Bronchial epithelial cell (primary cell): ENCODE data around the gene PLPP7. TPM values are rescaled to one million over a fixed set of nuclear protein-coding genes. Genes with fewer than 3 reads are reported as not detected.
"Not testable (repeated sequence)": the region's sequence is repeated elsewhere in the genome, so short reads cannot be mapped to it uniquely, and the experiment has no call there.

Experiments used
- DNase-seq: peaks from one replicate; pipeline ENCODE4 v3.0.0-alpha.2; 2010; ENCODE audit warnings: low read depth
- FAIRE-seq: peaks from 2 replicates; lab custom pipeline; 2011; peaks lifted over from hg19 to GRCh38; lab: Jason Lieb, UNC
- H3K27me3 ChIP-seq: 2 replicates; pipeline ENCODE4 v1.5.1; 2011; ENCODE audit warnings: low read length; ENCODE audit not compliant: control insufficient read depth, insufficient read depth
- H3K36me3 ChIP-seq: 2 replicates; pipeline ENCODE4 v1.5.1; 2011; ENCODE audit warnings: low read length; ENCODE audit not compliant: control insufficient read depth, insufficient read depth
- H3K4me3 ChIP-seq: 2 replicates; pipeline ENCODE4 v1.5.1; 2011; ENCODE audit warnings: mild to moderate bottlenecking, low read depth, low read length, control low read depth
- CTCF ChIP-seq: IDR thresholded peaks from 2 replicates; pipeline ENCODE4 v1.5.1; 2011; ENCODE audit warnings: mild to moderate bottlenecking, moderate library complexity, low read length, control low read depth, inconsistent platforms; ENCODE audit not compliant: insufficient read depth, severe bottlenecking
- total RNA-seq: library from RNA; depleted of rRNA; stranded (reverse); fragments of >200 nt; gene quantifications from 2 replicates; pipeline ENCODE4 v1.2.1, GENCODE V29; 2014

The PLPP7 gene
- total RNA-seq: not detected in 2 replicates

- H3K4me3 ChIP-seq: no peak within 1 kb of the TSS
- FAIRE-seq: no peak
- TF ChIP-seq CTCF: no peak
- peaks cover 2% of the 10 kb centered on the region for H3K27me3 ChIP-seq
- no peak for DNase-seq
- no peaks in the 10 kb centered on the region for H3K36me3 ChIP-seq
These were observed at the start of gene PLPP7 for GRCh38 chr9:131289301-131290035. PLPP7 (plus strand) TSS chr9:131289723; CDS start chr9:131289998, 275 bp downstream.

- no peak overlapping the region for H3K4me3 ChIP-seq
- H3K27me3 ChIP-seq: no peaks in the 10 kb centered on the region
- FAIRE-seq: no peak
- no peak for TF ChIP-seq CTCF
- H3K36me3 ChIP-seq: no peaks in the 10 kb centered on the region
- DNase-seq: no peak
These were observed 49.2 kb upstream of the PLPP7 start for GRCh38 chr9:131240047-131240921.

GRCh38 chr9:131244331-131244730, 45.2 kb upstream of the PLPP7 start:
- not testable (repeated sequence) for H3K27me3 ChIP-seq, H3K4me3 ChIP-seq, FAIRE-seq, H3K36me3 ChIP-seq, DNase-seq

GRCh38 chr9:131246618-131247017, 42.9 kb upstream of the PLPP7 start:
- TF ChIP-seq CTCF: no peak
- FAIRE-seq (no peak), DNase-seq (no peak)
- Histone ChIP-seq H3K4me3 (no peak overlapping the region), H3K36me3 (no peaks in the 10 kb centered on the region), H3K27me3 (no peaks in the 10 kb centered on the region)

- Histone ChIP-seq H3K36me3 (no peaks in the 10 kb centered on the region), H3K4me3 (no peak overlapping the region), H3K27me3 (no peaks in the 10 kb centered on the region)
- DNase-seq: no peak
- no peak for FAIRE-seq
- no peak for TF ChIP-seq CTCF
These were observed 37.4 kb upstream of the PLPP7 start for GRCh38 chr9:131252120-131252519.

DNA sequence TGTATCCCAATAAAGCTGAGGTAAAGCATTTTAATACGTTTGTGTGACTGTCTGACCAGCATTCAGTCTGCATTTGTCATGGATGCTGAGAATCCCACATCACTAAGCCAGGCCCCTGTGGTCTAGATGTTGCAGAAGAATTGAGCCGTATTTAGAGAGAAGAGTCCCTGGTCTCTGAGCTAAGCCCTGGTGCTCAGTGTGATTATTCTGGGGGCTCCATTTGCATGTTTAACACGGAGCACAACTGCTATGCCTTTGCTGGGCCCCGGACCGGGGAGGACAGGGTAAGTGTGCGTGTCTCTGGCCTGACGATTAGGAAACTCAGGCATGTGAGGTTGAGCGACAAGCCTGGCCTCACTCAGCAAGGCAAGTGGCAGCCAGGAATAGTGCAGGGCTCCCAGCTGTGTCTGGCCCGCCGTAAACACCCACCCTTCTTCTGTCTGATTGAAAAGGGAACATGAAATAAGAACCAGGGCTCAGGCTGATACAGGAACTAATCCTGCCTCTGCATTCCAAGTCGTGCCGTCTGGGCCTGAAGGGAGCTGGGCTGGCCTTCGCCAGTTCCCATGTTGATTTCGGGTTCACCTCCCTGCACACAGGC, 35.5 kb upstream of the PLPP7 start:
- DNase-seq (no peak), FAIRE-seq (no peak)
- H3K36me3 ChIP-seq: no peaks in the 10 kb centered on the region
- no peak for TF ChIP-seq CTCF
- H3K27me3 ChIP-seq: peaks cover 4% of the 10 kb centered on the region
- H3K4me3 ChIP-seq: no peak overlapping the region
